Keratinocyte (primary cell): ENCODE results near the gene AP4S1.

Experiments used
- EZH2 ChIP-seq: IDR thresholded peaks from one replicate; pipeline ENCODE4 v1.6.1; 2012; ENCODE audit warnings: inconsistent platforms, mild to moderate bottlenecking, low read length, moderate library complexity
- TF ChIP-seq, protein P1 (sequence below), 3 experiments: IDR thresholded peaks in 1 of 3; conservative IDR thresholded peaks in 1 of 3; optimal IDR thresholded peaks in 1 of 3; 2 replicates in 2 of 3; 3 replicates in 1 of 3; pipeline versions ENCODE3 to v1.5.1; 2011; ENCODE audit warnings: low read length in 3 of 3, mild to moderate bottlenecking in 3 of 3, moderate library complexity in 2 of 3, control low read depth in 1 of 3, inconsistent platforms in 1 of 3; ENCODE audit not compliant: insufficient read depth in 2 of 3; ENCODE audit errors: extremely low read depth in 1 of 3

DNA sequence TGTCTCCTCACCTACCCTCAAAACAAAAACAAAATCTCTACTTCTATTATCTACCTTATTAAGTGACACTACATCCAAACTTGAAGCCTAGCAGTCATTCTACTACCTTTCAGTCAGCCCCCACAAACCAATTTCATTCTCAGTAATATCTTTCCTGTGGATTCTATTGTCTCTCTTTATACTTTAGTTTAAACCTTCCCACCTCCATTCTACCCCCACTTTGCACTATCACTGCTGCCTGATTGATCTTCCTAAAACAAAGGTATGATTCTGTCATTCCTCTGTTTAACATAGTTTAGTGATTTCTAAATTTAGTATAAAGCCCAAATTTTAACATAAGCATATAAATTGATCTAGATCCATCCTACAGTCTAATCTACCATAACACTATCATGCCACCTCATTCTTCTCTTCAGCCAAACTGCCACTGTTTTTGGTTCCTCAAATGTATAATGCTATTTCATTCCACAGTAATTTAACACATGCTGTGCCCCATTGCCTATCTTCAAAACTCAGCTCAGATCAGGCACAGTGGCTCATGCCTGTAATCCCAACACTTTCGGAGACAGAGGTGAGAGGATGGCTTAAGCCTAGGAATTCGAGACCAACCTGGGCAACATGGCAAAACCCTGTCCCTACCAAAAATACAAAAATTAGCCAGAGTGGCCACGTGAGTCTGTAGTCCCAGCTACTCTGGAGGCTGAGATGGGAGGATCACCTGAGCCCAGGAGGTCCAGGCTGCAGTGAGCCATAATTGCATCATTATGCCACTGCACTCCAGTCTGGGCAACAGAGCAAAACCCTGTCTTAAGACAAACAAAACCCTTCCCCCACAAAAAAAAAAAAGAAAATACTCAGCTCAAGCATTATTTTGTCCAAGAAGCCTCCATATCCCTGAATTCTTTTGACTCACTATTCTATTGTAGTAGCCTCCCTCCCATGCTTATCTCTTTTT, 3.8 kb downstream of the AP4S1 start:
- no peak for TF ChIP-seq EZH2
- TF ChIP-seq, protein P1, sequence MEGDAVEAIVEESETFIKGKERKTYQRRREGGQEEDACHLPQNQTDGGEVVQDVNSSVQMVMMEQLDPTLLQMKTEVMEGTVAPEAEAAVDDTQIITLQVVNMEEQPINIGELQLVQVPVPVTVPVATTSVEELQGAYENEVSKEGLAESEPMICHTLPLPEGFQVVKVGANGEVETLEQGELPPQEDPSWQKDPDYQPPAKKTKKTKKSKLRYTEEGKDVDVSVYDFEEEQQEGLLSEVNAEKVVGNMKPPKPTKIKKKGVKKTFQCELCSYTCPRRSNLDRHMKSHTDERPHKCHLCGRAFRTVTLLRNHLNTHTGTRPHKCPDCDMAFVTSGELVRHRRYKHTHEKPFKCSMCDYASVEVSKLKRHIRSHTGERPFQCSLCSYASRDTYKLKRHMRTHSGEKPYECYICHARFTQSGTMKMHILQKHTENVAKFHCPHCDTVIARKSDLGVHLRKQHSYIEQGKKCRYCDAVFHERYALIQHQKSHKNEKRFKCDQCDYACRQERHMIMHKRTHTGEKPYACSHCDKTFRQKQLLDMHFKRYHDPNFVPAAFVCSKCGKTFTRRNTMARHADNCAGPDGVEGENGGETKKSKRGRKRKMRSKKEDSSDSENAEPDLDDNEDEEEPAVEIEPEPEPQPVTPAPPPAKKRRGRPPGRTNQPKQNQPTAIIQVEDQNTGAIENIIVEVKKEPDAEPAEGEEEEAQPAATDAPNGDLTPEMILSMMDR (optimal IDR thresholded peaks at IDR 0.05 in 1 of 3, IDR thresholded peaks at IDR 0.05 in 1 of 3, conservative IDR thresholded peaks at IDR 0.05 in 1 of 3; ENCODE audit: extremely low read depth in 1 of 3, insufficient read depth in 2 of 3, low read length in 3 of 3), result no peak
